Osteoblast (primary cell): Measurements from ENCODE around the gene RTL3. TPM values are rescaled to one million over a fixed set of nuclear protein-coding genes. Genes with fewer than 3 reads are reported as not detected.
A peak's percentile ranks its signal among the peaks of the same experiment; 100 is the strongest.
"Not testable (repeated sequence)": the region's sequence is repeated elsewhere in the genome, so short reads cannot be mapped to it uniquely, and the experiment has no call there.

ENCODE experiments used
- DNase-seq: peaks from one replicate; pipeline ENCODE4 v3.0.0; 2011; ENCODE audit warnings: low spot score, mixed read lengths; ENCODE audit not compliant: insufficient read length; ENCODE audit errors: missing footprints
- H2AFZ ChIP-seq: 2 replicates; pipeline ENCODE4 v1.6.0; 2011; ENCODE audit warnings: mild to moderate bottlenecking, low read length
- H3K27ac ChIP-seq: 2 replicates; pipeline ENCODE4 v1.5.1; 2011; ENCODE audit warnings: mild to moderate bottlenecking, low read depth, low read length, moderate library complexity
- H3K27me3 ChIP-seq: 2 replicates; pipeline ENCODE4 v1.6.0; 2012; ENCODE audit warnings: mild to moderate bottlenecking, control low read depth, inconsistent platforms, low read length, moderate library complexity; ENCODE audit not compliant: insufficient read depth
- H3K36me3 ChIP-seq: 2 replicates; pipeline ENCODE4 v1.5.1; 2011; ENCODE audit warnings: mild to moderate bottlenecking, low read length, control low read depth, moderate library complexity; ENCODE audit not compliant: insufficient read depth
- H3K4me1 ChIP-seq: 2 replicates; pipeline ENCODE4 v1.5.1; 2011; ENCODE audit warnings: mild to moderate bottlenecking, low read length, control low read depth, moderate library complexity; ENCODE audit not compliant: insufficient read depth
- H3K4me2 ChIP-seq: 2 replicates; pipeline ENCODE4 v1.6.0; 2011; ENCODE audit warnings: mild to moderate bottlenecking, low read length; ENCODE audit not compliant: insufficient read depth
- H3K4me3 ChIP-seq: fragments of 200-600 bp; sonication (generic); 3 replicates; pipeline ENCODE4 v1.5.1; 2012; ENCODE audit warnings: mild to moderate bottlenecking, low read length, inconsistent platforms; ENCODE audit not compliant: insufficient read depth
- H3K79me2 ChIP-seq: 2 replicates; pipeline ENCODE4 v1.6.0; 2012; ENCODE audit warnings: mild to moderate bottlenecking, low read length, control low read depth, inconsistent platforms; ENCODE audit not compliant: insufficient read depth
- H3K9me3 ChIP-seq: 2 replicates; pipeline ENCODE4 v1.5.1; 2011; ENCODE audit warnings: low read depth, low read length, control low read depth
- H4K20me1 ChIP-seq: 2 replicates; pipeline ENCODE4 v1.6.0; 2012; ENCODE audit warnings: mild to moderate bottlenecking, low read length, control low read depth; ENCODE audit not compliant: insufficient read depth
- total RNA-seq: library from RNA; depleted of rRNA; stranded (reverse); fragments of >200 nt; gene quantifications from 2 replicates; pipeline ENCODE4 v1.2.3, GENCODE V29; 2012
- TF ChIP-seq, protein P1 (sequence below): IDR thresholded peaks from 2 replicates; pipeline ENCODE4 v1.5.1; 2011; ENCODE audit warnings: mild to moderate bottlenecking, low read depth, low read length, moderate library complexity; ENCODE audit errors: extremely low read depth

Gene RTL3
- total RNA-seq, 1 donor, result not detected

DNA sequence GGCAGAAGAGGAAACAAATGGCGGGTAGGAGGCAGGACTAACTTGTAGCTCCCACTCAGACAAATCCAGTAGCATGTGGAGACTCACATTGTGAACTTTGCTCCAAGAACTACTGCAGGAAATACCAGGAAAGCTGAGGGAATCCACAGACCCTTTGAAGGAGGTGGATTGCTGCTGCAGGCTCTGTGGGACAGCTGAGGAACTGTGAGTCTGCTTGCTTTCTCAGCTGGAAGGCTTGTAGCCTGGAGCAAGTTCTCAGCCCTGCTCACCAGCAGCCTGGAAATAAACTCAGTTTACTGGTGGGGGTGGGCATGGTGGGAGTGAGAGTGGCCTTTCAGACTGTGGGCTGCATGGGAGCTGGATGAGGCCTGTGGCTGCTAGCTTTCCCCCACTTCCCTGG, 16.0 kb downstream of the RTL3 start:
- H3K27me3 ChIP-seq, result no peaks in the 10 kb centered on the region
- TF ChIP-seq, protein P1, sequence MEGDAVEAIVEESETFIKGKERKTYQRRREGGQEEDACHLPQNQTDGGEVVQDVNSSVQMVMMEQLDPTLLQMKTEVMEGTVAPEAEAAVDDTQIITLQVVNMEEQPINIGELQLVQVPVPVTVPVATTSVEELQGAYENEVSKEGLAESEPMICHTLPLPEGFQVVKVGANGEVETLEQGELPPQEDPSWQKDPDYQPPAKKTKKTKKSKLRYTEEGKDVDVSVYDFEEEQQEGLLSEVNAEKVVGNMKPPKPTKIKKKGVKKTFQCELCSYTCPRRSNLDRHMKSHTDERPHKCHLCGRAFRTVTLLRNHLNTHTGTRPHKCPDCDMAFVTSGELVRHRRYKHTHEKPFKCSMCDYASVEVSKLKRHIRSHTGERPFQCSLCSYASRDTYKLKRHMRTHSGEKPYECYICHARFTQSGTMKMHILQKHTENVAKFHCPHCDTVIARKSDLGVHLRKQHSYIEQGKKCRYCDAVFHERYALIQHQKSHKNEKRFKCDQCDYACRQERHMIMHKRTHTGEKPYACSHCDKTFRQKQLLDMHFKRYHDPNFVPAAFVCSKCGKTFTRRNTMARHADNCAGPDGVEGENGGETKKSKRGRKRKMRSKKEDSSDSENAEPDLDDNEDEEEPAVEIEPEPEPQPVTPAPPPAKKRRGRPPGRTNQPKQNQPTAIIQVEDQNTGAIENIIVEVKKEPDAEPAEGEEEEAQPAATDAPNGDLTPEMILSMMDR, result no peak
- no peaks in the 10 kb centered on the region for H3K79me2 ChIP-seq
- H3K4me2 ChIP-seq, result no peak overlapping the region
- H3K27ac ChIP-seq, result no peak overlapping the region
- no peaks in the 10 kb centered on the region for H4K20me1 ChIP-seq
- H2AFZ ChIP-seq, result no peak overlapping the region
- no peak for DNase-seq
- H3K4me1 ChIP-seq, result no peaks in the 10 kb centered on the region
- H3K36me3 ChIP-seq, result no peaks in the 10 kb centered on the region
- no peaks in the 10 kb centered on the region for H3K9me3 ChIP-seq
- no peak overlapping the region for H3K4me3 ChIP-seq

GRCh38 chrX:78636096-78636495, 23.0 kb downstream of the RTL3 start:
- not testable (repeated sequence) for H4K20me1 ChIP-seq, H3K4me3 ChIP-seq, H3K27me3 ChIP-seq, H3K27ac ChIP-seq, H3K36me3 ChIP-seq, H3K4me2 ChIP-seq, H3K4me1 ChIP-seq, H2AFZ ChIP-seq, H3K9me3 ChIP-seq, H3K79me2 ChIP-seq, DNase-seq

DNA sequence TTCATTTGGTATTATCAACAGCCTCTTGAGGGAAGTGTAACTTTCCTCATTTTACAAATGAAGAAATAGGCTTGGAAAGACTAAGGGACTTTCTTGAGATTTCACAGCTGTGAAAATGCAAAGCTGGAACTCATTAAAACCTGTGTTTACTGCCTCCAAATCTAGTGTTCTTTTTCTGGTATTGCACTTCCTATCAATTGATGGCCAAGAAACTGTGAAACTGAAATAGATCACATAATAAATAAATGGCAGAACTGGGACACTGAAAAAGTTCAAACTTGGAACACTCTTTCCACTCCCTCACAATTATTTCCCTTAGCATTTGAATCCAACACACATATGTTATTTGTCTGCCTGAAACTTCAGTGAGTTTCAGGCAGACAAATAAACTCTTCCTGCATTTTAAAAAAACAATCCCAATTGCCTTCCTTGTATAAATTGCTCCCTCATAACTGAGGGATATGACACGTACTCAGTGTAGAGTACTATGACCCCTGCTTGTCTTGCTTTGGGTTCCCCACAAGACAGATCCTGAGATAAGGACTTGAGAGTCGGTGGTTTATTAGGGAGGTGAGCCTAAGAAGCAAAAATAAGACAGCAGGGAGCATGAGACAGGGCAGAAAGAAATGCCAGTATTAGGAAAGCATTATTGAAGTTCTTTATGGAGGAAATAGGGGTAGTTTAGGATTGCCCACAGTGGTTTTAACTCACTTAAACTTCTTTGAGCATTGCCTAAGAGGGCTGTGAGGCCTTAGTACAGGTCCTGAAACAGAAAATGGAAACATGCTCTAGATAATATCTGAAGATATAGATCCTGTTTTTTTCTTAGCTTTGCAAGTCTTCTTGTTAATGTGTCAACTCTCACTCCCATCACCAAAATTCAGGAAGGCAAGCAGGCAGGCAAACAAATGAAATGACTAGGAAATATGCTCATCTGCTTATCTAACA, 33.9 kb downstream of the RTL3 start:
- Histone ChIP-seq H3K4me3 (no peak overlapping the region), H3K9me3 (no peaks in the 10 kb centered on the region), H3K4me1 (peaks cover under 1% of the 10 kb centered on the region), H3K36me3 (no peaks in the 10 kb centered on the region), H3K27me3 (no peaks in the 10 kb centered on the region), H4K20me1 (no peaks in the 10 kb centered on the region), H3K27ac (no peak overlapping the region), H3K79me2 (no peaks in the 10 kb centered on the region), H2AFZ (peak overlapping the region; percentile 35), H3K4me2 (no peak overlapping the region)
- DNase-seq, result no peak
- TF ChIP-seq, protein P1, result no peak

GRCh38 chrX:78624426-78624825, 34.7 kb downstream of the RTL3 start:
- Histone ChIP-seq H3K4me3 (no peak overlapping the region), H2AFZ (no peak overlapping the region), H4K20me1 (no peaks in the 10 kb centered on the region), H3K79me2 (no peaks in the 10 kb centered on the region), H3K9me3 (no peaks in the 10 kb centered on the region), H3K4me2 (no peak overlapping the region), H3K27ac (no peak overlapping the region), H3K36me3 (no peaks in the 10 kb centered on the region), H3K4me1 (peaks cover 3% of the 10 kb centered on the region), H3K27me3 (no peaks in the 10 kb centered on the region)
- TF ChIP-seq, protein P1, result no peak
- DNase-seq, result no peak
